Left cardiac atrium (tissue), 4 donors: ENCODE measurements around the gene DNAAF8. TPM values are rescaled to one million over a fixed set of nuclear protein-coding genes. Genes with fewer than 3 reads are reported as not detected.

Experiments used
- ATAC-seq, 2 donors: fragments of 200-7000 bp; cut with Tn5 transposase; one replicate each; pipeline ENCODE4 v1.9.1; 2020; ENCODE audit warnings: mild to moderate bottlenecking in 2 of 2, moderate library complexity in 2 of 2
- DNase-seq: peaks from one replicate; pipeline ENCODE4 v3.0.0-alpha.2; 2020
- intact Hi-C, 2 donors: fragments of 100-400 bp; cut with DNase I; formaldehyde crosslinking; loops; one replicate each; pipeline versions ENCODE4 v1.14.1 to v1.15.1; 2022 to 2023
- total RNA-seq, 2 donors: library from RNA; stranded (reverse); fragmentation: NEBNext Ultra II Directional; extraction: Animal tissue kit (Norgen Biotek cat#: 25700); gene quantifications; one replicate each; pipeline ENCODE4 v1.2.1, GENCODE V29; 2021
- donor health status: DM: no; HTN: yes; CAD: no.
- donor health status: DM: no; HTN: yes; CAD: no; lungs with severe emphysema.
- donor health status: DM: yes; HTN: yes; CAD: no.
- donor health status: Dilated cardiomyopathy.

The DNAAF8 gene
- total RNA-seq, 2 donors from 2014 or later = 0.52 to 0.85 TPM

- ATAC-seq = peak in 1 of 2 donors; percentile 54
- intact Hi-C loops = no loop called here
- no peak for DNase-seq
These were observed 12.7 kb downstream of the DNAAF8 start for GRCh38 chr16:4746991-4747574.

DNA sequence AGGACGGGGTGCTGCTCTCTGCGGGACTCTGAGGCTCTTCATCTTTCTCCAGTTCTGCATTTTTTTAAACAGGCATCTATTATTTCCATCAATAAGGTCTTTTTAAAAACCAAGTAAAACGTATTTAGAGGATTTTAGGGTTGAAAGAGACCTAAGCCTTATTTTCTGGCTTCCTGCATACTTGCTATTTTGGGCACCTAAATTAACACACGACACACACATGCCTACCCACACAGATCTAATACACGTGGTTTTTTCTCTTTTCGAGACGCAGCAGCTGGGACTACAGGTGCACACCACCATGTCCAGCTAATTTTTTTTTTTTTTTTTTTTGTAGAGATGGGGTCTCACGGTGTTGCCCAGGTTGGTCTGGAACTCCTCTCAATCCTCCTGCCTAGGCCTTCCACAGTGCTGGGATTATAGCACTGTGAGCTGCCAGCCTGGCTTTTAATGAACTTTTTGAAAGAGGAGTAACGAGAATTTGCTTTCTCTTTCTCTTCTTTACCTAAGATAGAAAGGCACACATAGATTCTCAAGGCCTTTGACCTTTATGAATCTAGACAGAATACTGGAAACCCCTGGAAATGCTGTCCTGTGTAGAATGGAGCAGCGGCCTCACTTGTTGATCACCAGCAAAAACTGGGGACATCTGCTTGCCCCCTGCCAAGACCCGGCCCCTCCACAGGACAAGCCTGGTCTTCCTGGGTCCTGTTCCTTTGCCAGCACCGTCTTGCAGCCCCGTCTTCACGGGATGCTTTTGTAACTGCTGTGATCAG lies 13.8 kb downstream of the DNAAF8 start:
- intact Hi-C loops = no loop called here
- no peak for DNase-seq

GRCh38 chr16:4748682-4749411 lies 14.5 kb downstream of the DNAAF8 start:
- ATAC-seq (no peak), DNase-seq (no peak)
- intact Hi-C loops = no loop called here

More for the DNA sequence above, 13.8 kb downstream of the DNAAF8 start:
- no peak for ATAC-seq

GRCh38 chr16:4749700-4750257 lies 15.4 kb downstream of the DNAAF8 start:
- intact Hi-C loops = no loop called here
- no peak for ATAC-seq
- no peak for DNase-seq

DNA sequence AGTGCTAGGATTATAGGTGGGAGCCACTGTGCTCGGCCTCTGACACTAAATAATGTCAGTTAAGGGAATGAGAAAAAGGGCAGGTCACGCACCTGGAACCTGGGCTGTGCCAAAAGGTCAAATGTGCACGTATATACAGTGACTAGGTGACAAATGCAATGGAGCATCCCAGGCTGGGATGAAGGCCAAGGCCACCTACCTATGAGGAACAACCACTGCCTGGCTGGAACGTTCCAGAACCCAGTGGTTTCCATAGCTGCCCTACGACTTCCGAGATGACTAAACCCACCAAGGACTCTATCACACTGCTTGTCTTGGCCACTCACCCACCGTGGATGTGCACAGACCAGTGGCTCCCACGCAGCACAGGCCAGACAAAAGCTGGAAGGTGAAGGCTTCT lies 16.6 kb downstream of the DNAAF8 start:
- DNase-seq = no peak
- intact Hi-C loops = no loop called here
- no peak for ATAC-seq

GRCh38 chr16:4752351-4753100 lies 18.2 kb downstream of the DNAAF8 start:
- ATAC-seq = no peak
- intact Hi-C loops = no loop called here
- DNase-seq = no peak

- ATAC-seq (no peak), DNase-seq (no peak)
- intact Hi-C loops = no loop called here
These were observed 18.9 kb downstream of the DNAAF8 start for GRCh38 chr16:4753227-4753626.

- DNase-seq (no peak), ATAC-seq (no peak)
- intact Hi-C loops = no loop called here
These were observed 20.5 kb downstream of the DNAAF8 start for GRCh38 chr16:4754865-4755264.

DNA sequence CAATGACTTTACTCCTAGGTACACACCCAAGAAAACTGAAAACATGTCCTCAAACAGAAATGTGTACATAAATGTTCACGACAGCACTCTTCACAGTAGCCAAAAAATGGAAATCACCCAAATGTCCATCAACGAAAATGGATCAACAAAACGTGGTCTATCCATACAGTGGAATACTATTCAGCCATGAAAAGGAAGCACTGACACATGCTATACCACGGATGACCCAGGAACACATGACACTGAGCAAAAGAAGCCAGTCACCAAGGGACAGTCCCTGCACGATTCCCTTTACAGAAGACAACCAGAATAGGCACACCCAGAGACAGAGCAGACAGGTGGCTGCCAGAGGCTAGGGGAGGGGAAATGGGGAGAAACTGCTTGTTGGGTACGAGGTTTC lies 21.4 kb downstream of the DNAAF8 start:
- intact Hi-C loops = no loop called here
- DNase-seq (no peak), ATAC-seq (no peak)

GRCh38 chr16:4760221-4760910 lies 26.0 kb downstream of the DNAAF8 start:
- DNase-seq = no peak

GRCh38 chr16:4762205-4762604 lies 27.9 kb downstream of the DNAAF8 start:
- intact Hi-C loops = no loop called here
- DNase-seq (no peak), ATAC-seq (no peak)

More at GRCh38 chr16:4760221-4760910, 26.0 kb downstream of the DNAAF8 start:
- no peak for ATAC-seq
- intact Hi-C loops = no loop called here

DNA sequence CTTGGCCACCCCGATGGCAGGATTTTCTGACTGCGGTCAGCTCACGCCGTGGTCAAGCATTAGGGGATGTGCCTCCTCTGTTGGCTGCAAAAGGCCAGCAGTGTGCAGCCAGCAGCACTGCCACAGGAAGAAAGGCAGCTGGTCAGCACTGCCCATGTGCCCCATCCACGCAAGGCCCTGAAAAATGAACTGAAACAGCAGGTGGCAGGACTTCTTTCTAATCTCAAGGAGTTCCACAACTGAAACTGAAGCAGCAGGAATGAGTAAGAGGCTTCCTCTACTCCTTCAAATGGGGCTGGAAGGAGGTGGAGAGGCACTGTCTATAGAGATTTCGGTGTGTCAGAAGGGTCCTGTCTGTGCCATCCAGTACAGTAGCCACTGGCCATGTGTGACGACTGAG lies 29.5 kb downstream of the DNAAF8 start:
- DNase-seq = no peak
- intact Hi-C loops = no loop called here
- ATAC-seq = no peak

DNA sequence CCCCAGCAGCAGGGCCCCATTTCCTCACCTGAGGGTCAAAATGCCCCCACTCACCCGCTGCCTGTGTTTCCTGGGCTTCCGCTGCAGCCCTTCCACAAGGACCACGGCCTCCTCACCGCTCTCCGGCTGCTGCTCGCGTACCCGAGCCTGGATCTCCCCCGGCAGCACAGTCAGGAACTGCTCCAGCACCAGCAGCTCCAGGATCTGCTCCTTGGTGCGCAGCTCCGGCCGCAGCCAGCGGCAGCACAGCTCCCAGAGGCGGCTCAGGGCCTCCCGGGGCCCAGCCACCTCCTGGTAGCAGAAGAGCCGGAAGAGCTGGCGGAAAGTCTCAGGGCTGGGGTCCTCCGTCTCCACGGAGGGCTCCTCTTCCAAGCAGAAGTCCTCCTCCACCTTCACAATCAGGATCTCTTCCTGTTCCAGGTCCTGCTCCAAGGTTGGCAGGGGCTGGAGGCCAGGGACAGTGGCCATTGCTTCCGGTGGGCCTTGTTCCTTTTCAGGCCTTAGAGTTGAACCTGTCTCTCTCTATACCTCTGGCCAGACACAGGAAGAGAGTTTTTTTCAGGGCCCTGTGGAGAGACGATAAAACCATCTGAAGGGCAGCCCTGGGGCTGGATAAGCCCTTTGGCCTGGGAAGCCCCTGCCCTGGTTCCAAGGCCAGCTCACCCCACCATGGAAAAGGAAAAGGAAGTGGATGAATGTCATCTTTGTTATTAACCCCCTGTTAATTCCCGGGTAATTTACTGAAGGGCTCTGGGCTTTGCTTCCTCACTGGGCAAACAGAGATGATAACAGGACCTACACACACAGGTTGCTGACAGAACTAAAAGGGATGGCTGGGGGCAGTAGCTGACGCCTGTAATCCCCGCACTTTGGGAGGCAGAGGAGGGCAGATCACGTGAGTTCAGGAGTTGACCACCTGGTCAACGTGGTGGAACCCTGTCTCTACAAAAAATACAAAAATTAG lies 31.5 kb downstream of the DNAAF8 start:
- no peak for DNase-seq
- ATAC-seq = no peak
- intact Hi-C loops = no loop called here

DNA sequence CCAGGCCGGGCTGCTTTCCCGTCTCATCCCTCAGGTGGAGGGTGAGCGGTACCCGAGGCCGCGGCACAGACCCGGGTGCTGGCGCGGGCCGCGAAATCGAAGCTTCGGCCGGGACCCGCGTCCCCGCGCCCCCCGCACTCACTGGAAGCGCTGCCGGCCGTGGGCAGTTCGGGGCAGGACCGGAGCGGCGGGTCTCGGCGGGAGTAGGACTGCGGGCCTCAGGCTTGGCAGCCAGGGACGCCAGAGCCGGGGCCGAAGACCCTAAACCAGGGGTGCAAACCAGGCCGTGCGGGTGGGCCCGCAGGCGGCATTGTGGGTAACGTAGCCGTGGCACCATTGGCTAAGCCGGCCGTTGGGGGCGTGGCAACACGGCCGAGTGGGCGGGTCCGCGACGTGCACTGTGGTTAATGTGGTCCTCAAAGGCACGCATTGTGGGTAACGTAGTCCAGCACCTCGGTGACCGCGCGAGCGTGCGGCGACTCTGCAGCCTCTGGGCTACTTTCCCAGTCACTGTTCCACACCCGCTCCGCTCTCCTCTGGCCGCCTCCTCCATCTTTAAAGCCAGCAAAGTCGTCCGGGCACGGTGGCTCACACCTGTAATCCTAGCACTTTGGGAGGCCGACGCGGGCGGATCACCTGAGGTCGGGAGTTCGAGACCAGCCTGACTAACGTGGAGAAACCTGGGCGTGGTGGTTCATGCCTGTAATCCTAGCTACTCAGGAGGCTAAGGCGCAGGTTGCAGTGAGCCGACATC lies 32.7 kb downstream of the DNAAF8 start, which contains the start of gene ZNF500:
Gene ZNF500, minus strand, starts transcription at position 288 of the 754 bp plus-strand sequence. CDS start 1,184 bp downstream, outside the sequence.
- intact Hi-C loops = no loop called here
- peak; percentile 95 to 97 for ATAC-seq
- DNase-seq = peak; percentile 98

GRCh38 chr16:4767872-4768548 lies 33.7 kb downstream of the DNAAF8 start:
- DNase-seq (no peak), ATAC-seq (no peak)
- intact Hi-C loops = no loop called here
